A549 (cell line): ENCODE measurements around the gene KCNQ5. TPM values are rescaled to one million over a fixed set of nuclear protein-coding genes. Genes with fewer than 3 reads are reported as not detected.

Experiments used
- ATAC-seq, 2 experiments: fragments of 200-7000 bp in 1 of 2; fragments of >200 bp in 1 of 2; cut with Nextera tagmentation in 1 of 2; cut with Tn5 transposase in 1 of 2; 3 replicates each; pipeline versions ENCODE4 v1.8.0 to v1.9.1; 2018 to 2020; ENCODE audit warnings: mild to moderate bottlenecking in 1 of 2, moderate library complexity in 1 of 2
- CTCF ChIA-PET: fragments of 300-600 bp; sonication (Branson Sonifier 250); formaldehyde crosslinking; extraction: SDS; loops from one replicate; lab custom pipeline; 2021; ENCODE audit warnings: antibody characterized with exemption, inconsistent platforms; lab: Yijun Ruan, JAX
- POLR2A ChIA-PET: fragments of 350-600 bp; formaldehyde crosslinking; extraction: SDS; loops from one replicate; lab custom pipeline; 2021; ENCODE audit warnings: antibody characterized with exemption, inconsistent platforms; lab: Yijun Ruan, JAX
- DNase-seq, 2 experiments: peaks; one replicate each; pipeline versions ENCODE4 v3.0.0 to v3.0.0-alpha.2; 2011 to 2016; ENCODE audit warnings: low read depth in 1 of 2, low spot score in 1 of 2
- FAIRE-seq: peaks from 2 replicates; lab custom pipeline; 2011; peaks lifted over from hg19 to GRCh38; lab: Jason Lieb, UNC
- H3K27ac ChIP-seq, 2 experiments: fragments of >200 bp; sonication (Bioruptor Twin); formaldehyde crosslinking; 3 replicates each; pipeline ENCODE4 v1.5.1; 2016 to 2017
- H3K4me1 ChIP-seq: fragments of >200 bp; sonication (Bioruptor Twin); formaldehyde crosslinking; 3 replicates; pipeline ENCODE4 v1.6.1; 2016
- H3K4me2 ChIP-seq: fragments of >200 bp; sonication (Bioruptor Twin); formaldehyde crosslinking; 3 replicates; pipeline ENCODE4 v1.6.1; 2016
- H3K4me3 ChIP-seq: fragments of >200 bp; sonication (Bioruptor Twin); formaldehyde crosslinking; 3 replicates; pipeline ENCODE4 v1.5.1; 2016
- H3K9me3 ChIP-seq: fragments of >200 bp; sonication (Bioruptor Twin); formaldehyde crosslinking; 3 replicates; pipeline ENCODE4 v1.6.1; 2016
- CEBPB ChIP-seq, 2 experiments: fragments of >200 bp in 1 of 2; sonication (Bioruptor Twin) in 1 of 2; formaldehyde crosslinking in 1 of 2; IDR thresholded peaks; 2 replicates each; pipeline ENCODE4 v1.6.1; 2012 to 2016
- CHD2 ChIP-seq: fragments of 150-350 bp; IDR thresholded peaks from 2 replicates; pipeline ENCODE4 v1.6.1; 2014; ENCODE audit warnings: low read length; ENCODE audit not compliant: partially characterized antibody
- CHD4 ChIP-seq: fragments of 200-600 bp; sonication (generic); IDR thresholded peaks from 2 replicates; pipeline ENCODE4 v1.6.1; 2016; ENCODE audit warnings: antibody characterized with exemption, mild to moderate bottlenecking, borderline replicate concordance
- EHF ChIP-seq: fragments of 250-450 bp; sonication (Bioruptor Pico); IDR thresholded peaks from 2 replicates; pipeline ENCODE4 v1.5.0; 2020; ENCODE audit warnings: mild to moderate bottlenecking
- EHMT2 ChIP-seq: fragments of 200-600 bp; sonication (generic); IDR thresholded peaks from 2 replicates; pipeline ENCODE4 v1.6.1; 2016; ENCODE audit warnings: antibody characterized with exemption, low read depth, mild to moderate bottlenecking, moderate library complexity
- ESRRA ChIP-seq: fragments of 150-350 bp; IDR thresholded peaks from 2 replicates; pipeline ENCODE4 v1.6.1; 2014; ENCODE audit warnings: mild to moderate bottlenecking, low read length, borderline replicate concordance
- FOSB ChIP-seq: fragments of 250-450 bp; sonication (Bioruptor Pico); IDR thresholded peaks from 2 replicates; pipeline ENCODE4 v1.5.0; 2020; ENCODE audit warnings: mild to moderate bottlenecking, moderate library complexity
- JUNB ChIP-seq: fragments of >200 bp; sonication (Bioruptor Twin); formaldehyde crosslinking; IDR thresholded peaks from 2 replicates; pipeline ENCODE4 v1.6.1; 2016
- KDM1A ChIP-seq: fragments of 200-600 bp; sonication (generic); IDR thresholded peaks from 2 replicates; pipeline ENCODE4 v1.6.1; 2016; ENCODE audit warnings: low read depth, mild to moderate bottlenecking
- KDM5A ChIP-seq: fragments of 200-600 bp; sonication (generic); IDR thresholded peaks from 2 replicates; pipeline ENCODE4 v1.6.1; 2016; ENCODE audit warnings: antibody characterized with exemption, mild to moderate bottlenecking
- PHF8 ChIP-seq: fragments of 200-600 bp; sonication (generic); IDR thresholded peaks from 2 replicates; pipeline ENCODE4 v1.6.1; 2016; ENCODE audit warnings: low read depth, mild to moderate bottlenecking, antibody characterized with exemption, moderate library complexity, borderline replicate concordance
- POLR2A ChIP-seq: IDR thresholded peaks from 2 replicates; pipeline ENCODE4 v1.6.1; 2012; ENCODE audit warnings: mild to moderate bottlenecking, low read length
- POLR2AphosphoS2 ChIP-seq: conservative IDR thresholded peaks from 2 replicates; pipeline ENCODE4 v1.6.1; 2012; ENCODE audit warnings: low read length, improper control_type of control experiment, inconsistent platforms
- RCOR1 ChIP-seq: fragments of 150-350 bp; IDR thresholded peaks from 2 replicates; pipeline ENCODE4 v1.6.1; 2014; ENCODE audit warnings: antibody characterized with exemption, low read length, low read depth
- RFX5 ChIP-seq: fragments of 450-650 bp; IDR thresholded peaks from 2 replicates; pipeline ENCODE4 v1.7.1; 2014; ENCODE audit warnings: antibody characterized with exemption, mild to moderate bottlenecking, moderate library complexity
- SREBF2 ChIP-seq: fragments of 450-650 bp; IDR thresholded peaks from 2 replicates; pipeline ENCODE4 v1.6.1; 2014; ENCODE audit warnings: mild to moderate bottlenecking, moderate library complexity
- TP53 ChIP-seq: fragments of 250-450 bp; sonication (Bioruptor Pico); IDR thresholded peaks from 2 replicates; pipeline ENCODE4 v1.5.0; 2021; ENCODE audit warnings: mild to moderate bottlenecking, moderate library complexity
- ZC3H11A ChIP-seq: fragments of 450-650 bp; IDR thresholded peaks from 2 replicates; pipeline ENCODE4 v1.6.1; 2014; ENCODE audit warnings: antibody characterized with exemption, mild to moderate bottlenecking
- WGBS: methylation state at CpG from one replicate; pipeline ENCODE4 v1.1.6; 2017; ENCODE audit errors: missing lambda C conversion rate; 5-methylcytosine and 5-hydroxymethylcytosine counted together
- polyA plus RNA-seq, 4 experiments: library from polyadenylated mRNA; depleted of rRNA in 3 of 4; stranded (reverse); fragments of >200 nt; fragmentation: RNase III in 1 of 4; extraction: RNeasy Plus Mini Kit Qiagen cat#74134 plus additional on column Dnase treatment in 1 of 4; gene quantifications; 2 replicates in 3 of 4; 3 replicates in 1 of 4; pipeline ENCODE4 v1.2.3, GENCODE V29; 2011 to 2017
- TF ChIP-seq, protein P1 (sequence below): fragments of >200 bp; sonication (Bioruptor Twin); formaldehyde crosslinking; IDR thresholded peaks from 3 replicates; pipeline ENCODE4 v1.5.1; 2016
- TF ChIP-seq, protein P2 (sequence below): fragments of 250-450 bp; sonication (Bioruptor Pico); IDR thresholded peaks from 2 replicates; pipeline ENCODE4 v1.5.0; 2020; ENCODE audit warnings: low read depth, mild to moderate bottlenecking, moderate library complexity
- TF ChIP-seq, protein P3 (sequence below): fragments of 250-450 bp; sonication (Bioruptor Pico); IDR thresholded peaks from 2 replicates; pipeline ENCODE4 v1.5.0; 2021; ENCODE audit warnings: mild to moderate bottlenecking, moderate library complexity, borderline replicate concordance
- TF ChIP-seq, protein P4 (sequence below): fragments of 200-600 bp; sonication (generic); IDR thresholded peaks from 2 replicates; pipeline ENCODE4 v1.6.1; 2016; ENCODE audit warnings: antibody characterized with exemption, mild to moderate bottlenecking, moderate library complexity

KCNQ5 gene
- polyA plus RNA-seq, 2 of the 4 experiments (the other 2 are of a cell fraction), result 1.2 to 1.3 TPM

DNA sequence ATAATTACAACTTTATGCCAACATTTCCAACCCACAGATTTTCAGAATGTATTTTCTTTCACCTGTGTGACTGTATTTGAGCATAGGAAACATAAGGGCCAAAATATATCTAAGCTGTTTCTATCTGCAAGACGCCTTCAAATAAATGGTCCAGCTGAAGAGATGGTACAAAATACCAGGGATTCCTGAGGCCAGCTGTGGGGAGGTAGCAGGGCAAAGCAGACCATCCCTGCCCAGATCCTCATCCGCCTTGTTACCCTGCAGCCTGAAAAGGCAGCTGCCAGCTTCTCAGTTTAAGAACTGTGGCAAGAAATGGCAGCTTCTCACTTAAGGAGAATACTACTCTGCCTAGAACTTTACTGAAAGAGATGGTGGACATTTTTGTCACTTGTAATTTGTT lies 460.1 kb downstream of the KCNQ5 start:
- DNase-seq, result no peak
- ChIA-PET CTCF (interaction anchor here (0.7 to 1.3 kb wide), 3 partner anchors 8 to 465 kb away, joined by 3 to 8 read pairs (median 3); no protein-coding TSS in a partner anchor), POLR2A (no interaction called here)

DNA sequence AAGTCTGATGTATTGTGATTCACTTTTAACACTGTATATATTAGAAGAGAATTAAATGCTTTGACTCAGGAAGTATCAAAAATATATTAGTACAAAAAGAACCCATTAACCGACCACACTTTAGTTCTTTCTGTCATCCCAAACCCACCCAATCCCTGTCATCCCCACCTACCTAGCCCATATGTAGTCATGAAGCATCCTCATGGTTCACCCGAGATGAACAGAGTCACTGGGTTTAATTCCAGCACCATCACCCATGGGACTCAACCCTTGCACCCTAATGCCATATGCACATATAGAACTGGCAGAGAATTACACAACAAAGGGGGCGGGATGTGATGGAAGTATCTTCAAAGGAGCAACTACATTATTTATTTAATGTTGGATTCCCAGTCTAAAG lies 462.0 kb downstream of the KCNQ5 start:
- ChIA-PET POLR2A (no interaction called here), CTCF (no interaction called here)
- Histone ChIP-seq H3K4me1 (peaks cover 33% of the 10 kb centered on the region), H3K4me3 (no peak overlapping the region), H3K27ac (no peak overlapping the region), H3K4me2 (no peak overlapping the region), H3K9me3 (no peaks in the 10 kb centered on the region)
- FAIRE-seq (no peak), ATAC-seq (no peak), DNase-seq (no peak)
- WGBS, result 81% methylated on average over 3 of the region's 3 CpGs
- TF ChIP-seq FOSB (CRISPR knock-in tag) (no peak), CHD2 (no peak)
- TF ChIP-seq, protein P1, sequence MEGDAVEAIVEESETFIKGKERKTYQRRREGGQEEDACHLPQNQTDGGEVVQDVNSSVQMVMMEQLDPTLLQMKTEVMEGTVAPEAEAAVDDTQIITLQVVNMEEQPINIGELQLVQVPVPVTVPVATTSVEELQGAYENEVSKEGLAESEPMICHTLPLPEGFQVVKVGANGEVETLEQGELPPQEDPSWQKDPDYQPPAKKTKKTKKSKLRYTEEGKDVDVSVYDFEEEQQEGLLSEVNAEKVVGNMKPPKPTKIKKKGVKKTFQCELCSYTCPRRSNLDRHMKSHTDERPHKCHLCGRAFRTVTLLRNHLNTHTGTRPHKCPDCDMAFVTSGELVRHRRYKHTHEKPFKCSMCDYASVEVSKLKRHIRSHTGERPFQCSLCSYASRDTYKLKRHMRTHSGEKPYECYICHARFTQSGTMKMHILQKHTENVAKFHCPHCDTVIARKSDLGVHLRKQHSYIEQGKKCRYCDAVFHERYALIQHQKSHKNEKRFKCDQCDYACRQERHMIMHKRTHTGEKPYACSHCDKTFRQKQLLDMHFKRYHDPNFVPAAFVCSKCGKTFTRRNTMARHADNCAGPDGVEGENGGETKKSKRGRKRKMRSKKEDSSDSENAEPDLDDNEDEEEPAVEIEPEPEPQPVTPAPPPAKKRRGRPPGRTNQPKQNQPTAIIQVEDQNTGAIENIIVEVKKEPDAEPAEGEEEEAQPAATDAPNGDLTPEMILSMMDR, result no peak

More for the DNA sequence above, 460.1 kb downstream of the KCNQ5 start:
- H3K4me1 ChIP-seq, result peaks cover 38% of the 10 kb centered on the region
- FAIRE-seq (no peak), ATAC-seq (no peak)
- TF ChIP-seq KDM5A, result no peak
- TF ChIP-seq, protein P2, sequence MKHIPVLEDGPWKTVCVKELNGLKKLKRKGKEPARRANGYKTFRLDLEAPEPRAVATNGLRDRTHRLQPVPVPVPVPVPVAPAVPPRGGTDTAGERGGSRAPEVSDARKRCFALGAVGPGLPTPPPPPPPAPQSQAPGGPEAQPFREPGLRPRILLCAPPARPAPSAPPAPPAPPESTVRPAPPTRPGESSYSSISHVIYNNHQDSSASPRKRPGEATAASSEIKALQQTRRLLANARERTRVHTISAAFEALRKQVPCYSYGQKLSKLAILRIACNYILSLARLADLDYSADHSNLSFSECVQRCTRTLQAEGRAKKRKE (CRISPR knock-in tag), result no peak
- H3K4me3 ChIP-seq, result no peak overlapping the region
- whole genome bisulfite sequencing, result 82% methylated on average over 2 of the region's 2 CpGs
- H3K9me3 ChIP-seq, result no peaks in the 10 kb centered on the region
- peak overlapping the region; percentile 49; the same call in 2 of the 3 replicates for H3K4me2 ChIP-seq
- H3K27ac ChIP-seq, result peak overlapping the region; percentile 40 to 42; a peak in 4 of 6 replicates

DNA sequence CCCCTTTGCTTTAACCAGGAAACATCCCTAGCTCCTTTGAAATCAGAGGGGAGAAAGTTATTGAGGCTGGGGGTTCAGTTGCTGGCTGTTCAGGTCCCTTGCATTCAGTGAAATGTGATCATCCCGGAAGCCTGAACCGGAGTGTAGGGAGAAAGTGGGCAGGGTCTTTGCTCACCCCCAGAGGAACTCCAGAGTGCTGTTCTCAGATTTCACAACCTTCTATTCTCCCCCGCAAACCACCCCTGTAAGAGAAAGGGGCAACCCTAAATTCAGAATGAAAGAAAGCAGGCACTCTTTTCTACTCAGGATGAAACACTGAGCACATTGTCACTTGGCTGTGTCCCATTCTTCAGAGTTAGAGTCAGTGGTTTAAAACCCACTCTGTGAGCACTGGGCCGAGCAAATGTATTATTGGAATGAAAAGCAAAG lies 463.6 kb downstream of the KCNQ5 start:
- H3K4me3 ChIP-seq, result no peak overlapping the region
- no peaks in the 10 kb centered on the region for H3K9me3 ChIP-seq
- no peak for TF ChIP-seq POLR2A
- TF ChIP-seq TP53 (CRISPR knock-in tag), result no peak
- TF ChIP-seq, protein P3, sequence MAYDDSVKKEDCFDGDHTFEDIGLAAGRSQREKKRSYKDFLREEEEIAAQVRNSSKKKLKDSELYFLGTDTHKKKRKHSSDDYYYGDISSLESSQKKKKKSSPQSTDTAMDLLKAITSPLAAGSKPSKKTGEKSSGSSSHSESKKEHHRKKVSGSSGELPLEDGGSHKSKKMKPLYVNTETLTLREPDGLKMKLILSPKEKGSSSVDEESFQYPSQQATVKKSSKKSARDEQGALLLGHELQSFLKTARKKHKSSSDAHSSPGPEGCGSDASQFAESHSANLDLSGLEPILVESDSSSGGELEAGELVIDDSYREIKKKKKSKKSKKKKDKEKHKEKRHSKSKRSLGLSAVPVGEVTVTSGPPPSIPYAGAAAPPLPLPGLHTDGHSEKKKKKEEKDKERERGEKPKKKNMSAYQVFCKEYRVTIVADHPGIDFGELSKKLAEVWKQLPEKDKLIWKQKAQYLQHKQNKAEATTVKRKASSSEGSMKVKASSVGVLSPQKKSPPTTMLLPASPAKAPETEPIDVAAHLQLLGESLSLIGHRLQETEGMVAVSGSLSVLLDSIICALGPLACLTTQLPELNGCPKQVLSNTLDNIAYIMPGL (CRISPR knock-in tag), result no peak
- no peak for TF ChIP-seq RFX5
- TF ChIP-seq CHD4, result no peak
- TF ChIP-seq POLR2AphosphoS2, result no peak
- H3K4me1 ChIP-seq, result peaks cover 22% of the 10 kb centered on the region
- no peak for ATAC-seq
- ChIA-PET CTCF (interaction anchor here (1.8 kb wide), 1 partner anchor 44 kb away, joined by 4 read pairs; no protein-coding TSS in a partner anchor), POLR2A (no interaction called here)
- H3K4me2 ChIP-seq, result no peak overlapping the region
- H3K27ac ChIP-seq, result no peak overlapping the region
- 75% methylated on average over 3 of the region's 4 CpGs for WGBS
- no peak for DNase-seq
- FAIRE-seq, result no peak

DNA sequence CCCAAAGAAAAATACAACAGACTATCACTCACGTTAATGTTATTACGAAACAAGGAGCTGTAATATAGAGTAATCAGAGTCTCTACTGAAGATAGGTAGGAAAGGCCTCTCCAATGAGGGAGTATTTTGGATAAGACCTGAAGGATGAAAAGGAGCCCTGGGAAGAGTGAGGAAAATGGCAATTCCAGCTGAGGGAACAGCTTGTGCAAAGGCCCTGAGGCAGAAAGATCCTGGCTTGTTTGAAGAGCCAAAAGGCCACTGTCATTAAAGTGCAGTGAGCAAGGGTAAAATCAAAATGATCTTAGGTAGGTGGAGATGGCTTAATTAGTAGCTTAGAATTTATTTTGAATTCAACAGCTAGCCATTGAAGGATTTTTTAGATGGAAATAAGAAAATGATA lies 464.9 kb downstream of the KCNQ5 start:
- POLR2A ChIA-PET, result no interaction called here
- FAIRE-seq, result no peak
- CTCF ChIA-PET, result interaction anchor here (1.2 to 1.8 kb wide), 2 partner anchors 43 to 470 kb away, joined by 3 to 4 read pairs; no protein-coding TSS in a partner anchor

More for the DNA sequence above, 464.9 kb downstream of the KCNQ5 start:
- H3K4me2 ChIP-seq, result no peak overlapping the region
- DNase-seq (no peak), ATAC-seq (no peak)
- H3K4me3 ChIP-seq, result no peak overlapping the region
- WGBS, result 79% methylated on average over 2 of the region's 2 CpGs
- H3K4me1 ChIP-seq, result peaks cover 11% of the 10 kb centered on the region
- H3K27ac ChIP-seq, result no peak overlapping the region
- H3K9me3 ChIP-seq, result no peaks in the 10 kb centered on the region
- TF ChIP-seq ZC3H11A, result no peak
- TF ChIP-seq, protein P4, sequence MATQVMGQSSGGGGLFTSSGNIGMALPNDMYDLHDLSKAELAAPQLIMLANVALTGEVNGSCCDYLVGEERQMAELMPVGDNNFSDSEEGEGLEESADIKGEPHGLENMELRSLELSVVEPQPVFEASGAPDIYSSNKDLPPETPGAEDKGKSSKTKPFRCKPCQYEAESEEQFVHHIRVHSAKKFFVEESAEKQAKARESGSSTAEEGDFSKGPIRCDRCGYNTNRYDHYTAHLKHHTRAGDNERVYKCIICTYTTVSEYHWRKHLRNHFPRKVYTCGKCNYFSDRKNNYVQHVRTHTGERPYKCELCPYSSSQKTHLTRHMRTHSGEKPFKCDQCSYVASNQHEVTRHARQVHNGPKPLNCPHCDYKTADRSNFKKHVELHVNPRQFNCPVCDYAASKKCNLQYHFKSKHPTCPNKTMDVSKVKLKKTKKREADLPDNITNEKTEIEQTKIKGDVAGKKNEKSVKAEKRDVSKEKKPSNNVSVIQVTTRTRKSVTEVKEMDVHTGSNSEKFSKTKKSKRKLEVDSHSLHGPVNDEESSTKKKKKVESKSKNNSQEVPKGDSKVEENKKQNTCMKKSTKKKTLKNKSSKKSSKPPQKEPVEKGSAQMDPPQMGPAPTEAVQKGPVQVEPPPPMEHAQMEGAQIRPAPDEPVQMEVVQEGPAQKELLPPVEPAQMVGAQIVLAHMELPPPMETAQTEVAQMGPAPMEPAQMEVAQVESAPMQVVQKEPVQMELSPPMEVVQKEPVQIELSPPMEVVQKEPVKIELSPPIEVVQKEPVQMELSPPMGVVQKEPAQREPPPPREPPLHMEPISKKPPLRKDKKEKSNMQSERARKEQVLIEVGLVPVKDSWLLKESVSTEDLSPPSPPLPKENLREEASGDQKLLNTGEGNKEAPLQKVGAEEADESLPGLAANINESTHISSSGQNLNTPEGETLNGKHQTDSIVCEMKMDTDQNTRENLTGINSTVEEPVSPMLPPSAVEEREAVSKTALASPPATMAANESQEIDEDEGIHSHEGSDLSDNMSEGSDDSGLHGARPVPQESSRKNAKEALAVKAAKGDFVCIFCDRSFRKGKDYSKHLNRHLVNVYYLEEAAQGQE, result no peak
- no peak for TF ChIP-seq KDM1A
- TF ChIP-seq RCOR1, result no peak
- no peak for TF ChIP-seq EHF (CRISPR knock-in tag)
- TF ChIP-seq CEBPB (IDR thresholded peaks at IDR 0.05), result no peak
- no peak for TF ChIP-seq FOSB (CRISPR knock-in tag)
- no peak for TF ChIP-seq SREBF2
- no peak for TF ChIP-seq POLR2A
- TF ChIP-seq PHF8, result no peak
- TF ChIP-seq ESRRA, result no peak
- no peak for TF ChIP-seq EHMT2
- TF ChIP-seq JUNB, result no peak
